ENCODE measurements around the gene DNAH17. TPM values are rescaled to one million over a fixed set of nuclear protein-coding genes. Genes with fewer than 3 reads are reported as not detected.

DNAH17 gene
- total and polyA plus RNA-seq, 2 of the 8 experiments (the other 6 are each of a cell fraction or from before 2014, with no cell fraction given): 0.14 to 0.67 TPM

DNA sequence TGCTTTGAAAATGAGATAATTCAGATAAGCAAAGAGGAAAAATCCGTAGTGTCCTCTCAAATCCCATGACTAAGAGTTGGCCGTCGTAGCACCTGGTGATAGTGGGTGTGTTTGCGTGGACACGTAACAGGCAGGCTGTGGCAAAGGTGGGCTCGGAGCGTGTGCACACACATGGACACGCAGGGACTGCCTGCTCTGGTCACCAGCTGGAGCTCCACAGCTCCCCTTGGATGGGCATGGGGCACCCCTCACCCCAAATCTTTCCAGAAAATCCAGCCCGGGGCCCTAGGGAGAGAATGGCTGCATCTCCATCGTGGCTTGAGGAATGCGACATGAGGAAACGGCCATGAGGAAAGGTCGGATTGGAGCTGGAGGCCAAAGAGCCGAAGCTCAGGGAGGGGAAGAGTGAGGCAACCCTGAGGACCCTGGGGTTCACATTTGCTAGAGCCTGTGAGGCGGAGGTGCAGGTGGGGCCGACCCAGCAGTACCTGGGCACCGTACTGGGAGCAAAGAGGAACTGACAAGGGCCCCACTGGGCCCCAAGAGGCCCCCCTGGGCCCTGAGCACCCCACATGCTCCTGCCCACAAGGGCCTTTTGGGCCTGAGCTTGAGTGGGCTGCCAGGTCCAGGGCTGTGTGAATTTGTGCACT, 51.6 kb downstream of the DNAH17 start:
- Histone ChIP-seq H4K91ac (replicated peaks; ENCODE audit: insufficient read length, low read length) (no peak overlapping the region), H3K36me3 (ENCODE audit: control insufficient read depth in 2 of 4, insufficient read depth in 4 of 4, low read length in 3 of 4) (no peaks in the 10 kb centered on the region), H2AK5ac (ENCODE audit: low read depth, low read length) (no peak overlapping the region), H2AFZ (ENCODE audit: low read length) (no peak overlapping the region), H4K8ac (ENCODE audit: extremely low read depth, insufficient read depth, low read length) (no peak overlapping the region), H3K18ac (ENCODE audit: extremely low read depth, low read length) (peak overlapping the region; percentile 32; the same call in 1 of the 2 replicates), H2BK12ac (ENCODE audit: low read depth, low read length) (no peak overlapping the region), H3K4me1 (replicated peaks in 1 of 4; ENCODE audit: control insufficient read depth in 3 of 4, insufficient read depth in 4 of 4, low read length in 3 of 4) (peaks cover 0 to 6% (median 3%) of the 10 kb centered on the region in 4 experiments; a peak in 4 of 7 replicates), H2BK15ac (ENCODE audit: low read length) (no peak overlapping the region), H3K79me1 (ENCODE audit: low read depth, low read length) (no peaks in the 10 kb centered on the region), H3K27ac (ENCODE audit: low read depth, low read length) (no peak overlapping the region), H2BK5ac (ENCODE audit: low read depth, low read length) (no peak overlapping the region), H3K23ac (ENCODE audit: insufficient read length) (no peak overlapping the region), H3K9me3 (ENCODE audit: insufficient read depth in 2 of 2, low read depth in 1 of 2, low read length in 1 of 2) (no peaks in the 10 kb centered on the region), H3K56ac (replicated peaks; ENCODE audit: insufficient read length, low read depth, low read length) (no peak overlapping the region), H2BK20ac (ENCODE audit: low read length) (no peak overlapping the region), H3K23me2 (ENCODE audit: low read depth, low read length) (no peaks in the 10 kb centered on the region), H2BK120ac (replicated peaks; ENCODE audit: low read depth, low read length) (no peak overlapping the region), H4K20me1 (replicated peaks in 1 of 2; ENCODE audit: control insufficient read depth in 1 of 2, insufficient read depth in 2 of 2, low read length in 2 of 2) (no peaks in the 10 kb centered on the region), H3K4me3 (ENCODE audit: extremely low read depth in 1 of 4, insufficient read depth in 2 of 4, low read depth in 3 of 4, low read length in 4 of 4) (no peak overlapping the region), H3K14ac (ENCODE audit: insufficient read length) (no peak overlapping the region), H4K5ac (ENCODE audit: insufficient read length, low read depth, low read length) (no peak overlapping the region), H3K79me2 (ENCODE audit: control insufficient read depth in 1 of 2, insufficient read depth in 2 of 2, low read length in 2 of 2) (no peaks in the 10 kb centered on the region), H3K4ac (replicated peaks; ENCODE audit: insufficient read length, low read depth, low read length) (no peak overlapping the region), H3K9ac (replicated peaks in 1 of 4; ENCODE audit: extremely low read depth in 1 of 4, low read depth in 3 of 4, low read length in 3 of 4) (no peak overlapping the region), H3K4me2 (ENCODE audit: insufficient read depth in 1 of 2, low read depth in 2 of 2, low read length in 2 of 2) (no peak overlapping the region), H3K27me3 (replicated peaks in 1 of 4; ENCODE audit: control insufficient read depth in 3 of 4, extremely low read depth in 1 of 4, insufficient read depth in 3 of 4, low read length in 3 of 4) (no peaks in the 10 kb centered on the region)
- DNase-seq (ENCODE audit: low read depth in 1 of 2, low spot score in 2 of 2) (no peak), FAIRE-seq (no peak)
- TF ChIP-seq CTBP2 (IDR thresholded peaks at IDR 0.05; ENCODE audit: borderline replicate concordance, insufficient read depth, insufficient read length, low read length): no peak
- TF ChIP-seq, protein P1, sequence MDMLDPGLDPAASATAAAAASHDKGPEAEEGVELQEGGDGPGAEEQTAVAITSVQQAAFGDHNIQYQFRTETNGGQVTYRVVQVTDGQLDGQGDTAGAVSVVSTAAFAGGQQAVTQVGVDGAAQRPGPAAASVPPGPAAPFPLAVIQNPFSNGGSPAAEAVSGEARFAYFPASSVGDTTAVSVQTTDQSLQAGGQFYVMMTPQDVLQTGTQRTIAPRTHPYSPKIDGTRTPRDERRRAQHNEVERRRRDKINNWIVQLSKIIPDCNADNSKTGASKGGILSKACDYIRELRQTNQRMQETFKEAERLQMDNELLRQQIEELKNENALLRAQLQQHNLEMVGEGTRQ (IDR thresholded peaks at IDR 0.05; ENCODE audit: low read length): no peak
- no peak for TF ChIP-seq SRF (IDR thresholded peaks at IDR 0.05; ENCODE audit: low read depth, low read length)
- no peak for TF ChIP-seq RBBP5 (IDR thresholded peaks at IDR 0.05; ENCODE audit: borderline replicate concordance, low read depth, low read length)
- TF ChIP-seq KDM5A (IDR thresholded peaks at IDR 0.05; ENCODE audit: low read length): no peak
- no peak for TF ChIP-seq TEAD4 (IDR thresholded peaks at IDR 0.05; ENCODE audit: low read depth, low read length)
- no peak for TF ChIP-seq ZNF274 (IDR thresholded peaks at IDR 0.05; ENCODE audit: borderline replicate concordance, extremely low read depth, low read length)
- TF ChIP-seq NRF1 (IDR thresholded peaks at IDR 0.05; ENCODE audit: low read depth, low read length): no peak
- no peak for TF ChIP-seq JUND (IDR thresholded peaks at IDR 0.05; ENCODE audit: low read length)
- TF ChIP-seq CHD1 (IDR thresholded peaks at IDR 0.05; ENCODE audit: low read depth, low read length): no peak
- no peak for TF ChIP-seq HDAC6 (IDR thresholded peaks at IDR 0.05; ENCODE audit: low read depth, low read length)
- ChIA-PET CTCF (ENCODE audit: partially characterized antibody) (interaction anchor here (1.4 kb wide), 1 partner anchor 27 kb away, joined by 4 read pairs; no protein-coding TSS in a partner anchor), POLR2A (ENCODE audit: partially characterized antibody) (no interaction called here)
- 88% methylated on average over 17 of the region's 17 CpGs; no CpG with 5 or more reads in 1 of the 2 experiments for WGBS, 2 experiments (ENCODE audit: extremely low coverage in 1 of 2, insufficient coverage in 1 of 2, insufficient read length in 1 of 2, insufficient replicate concordance in 2 of 2, low coverage in 1 of 2, low lambda C conversion rate in 2 of 2, missing lambda C conversion rate in 1 of 2)
